Muscle of arm (tissue), 12 donors: Measurements from ENCODE around the gene TPPP2. TPM values are rescaled to one million over a fixed set of nuclear protein-coding genes. Genes with fewer than 3 reads are reported as not detected.
A peak's percentile ranks its signal among the peaks of the same experiment; 100 is the strongest.

Experiments used
- DNase-seq: peaks from one replicate; pipeline ENCODE4 v3.0.0-alpha.2; 2013
- polyA plus RNA-seq, 12 donors: library from polyadenylated mRNA; unstranded; fragments of 120-200 nt; gene quantifications; one replicate each; pipeline ENCODE4 v1.2.1, GENCODE V29; 2013; ENCODE audit not compliant: insufficient read length in 12 of 12

Gene TPPP2
- polyA plus RNA-seq, 12 donors: 0.34 to 0.78 (median 0.59) TPM; not detected in 2

DNA sequence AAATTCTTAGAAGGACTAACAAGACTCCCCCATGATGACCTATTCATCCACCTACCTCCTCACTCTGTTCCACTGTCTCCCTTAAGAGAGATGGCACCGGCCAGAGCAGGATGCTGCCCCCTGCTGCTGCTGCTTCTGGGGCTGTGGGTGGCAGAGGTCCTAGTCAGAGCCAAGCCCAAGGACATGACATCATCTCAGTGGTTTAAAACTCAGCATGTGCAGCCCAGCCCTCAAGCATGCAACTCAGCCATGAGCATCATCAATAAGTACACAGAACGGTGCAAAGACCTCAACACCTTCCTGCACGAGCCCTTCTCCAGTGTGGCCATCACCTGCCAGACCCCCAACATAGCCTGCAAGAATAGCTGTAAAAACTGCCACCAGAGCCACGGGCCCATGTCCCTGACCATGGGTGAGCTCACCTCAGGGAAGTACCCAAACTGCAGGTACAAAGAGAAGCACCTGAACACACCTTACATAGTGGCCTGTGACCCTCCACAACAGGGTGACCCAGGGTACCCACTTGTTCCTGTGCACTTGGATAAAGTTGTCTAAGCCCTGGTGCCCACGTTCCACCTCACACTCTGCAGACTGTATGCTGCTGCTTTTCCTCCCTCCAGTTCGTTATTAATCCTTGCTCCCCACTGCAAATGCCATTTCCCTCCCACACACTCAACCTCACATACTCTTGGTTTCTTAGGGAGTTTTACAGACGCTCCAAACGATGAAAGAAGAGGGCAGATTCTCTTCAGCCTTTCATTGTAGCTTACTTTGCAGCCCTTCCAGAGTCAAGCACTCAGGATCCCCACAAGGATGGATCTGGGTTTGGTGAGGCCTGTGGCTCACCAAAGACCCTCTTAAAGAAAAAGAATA is 28.0 kb downstream of the TPPP2 start, which contains the start of gene RNASE8:
TSS of gene RNASE8 (plus strand) at position 20 of the 873 bp plus-strand sequence. CDS start at position 91, 71 bp downstream.
- DNase-seq: no peak

- DNase-seq: no peak
Measured at GRCh38 chr14:21058903-21059302, 28.9 kb downstream of the TPPP2 start.

- no peak for DNase-seq
Measured at GRCh38 chr14:21059842-21060613, 30.0 kb downstream of the TPPP2 start.

DNA sequence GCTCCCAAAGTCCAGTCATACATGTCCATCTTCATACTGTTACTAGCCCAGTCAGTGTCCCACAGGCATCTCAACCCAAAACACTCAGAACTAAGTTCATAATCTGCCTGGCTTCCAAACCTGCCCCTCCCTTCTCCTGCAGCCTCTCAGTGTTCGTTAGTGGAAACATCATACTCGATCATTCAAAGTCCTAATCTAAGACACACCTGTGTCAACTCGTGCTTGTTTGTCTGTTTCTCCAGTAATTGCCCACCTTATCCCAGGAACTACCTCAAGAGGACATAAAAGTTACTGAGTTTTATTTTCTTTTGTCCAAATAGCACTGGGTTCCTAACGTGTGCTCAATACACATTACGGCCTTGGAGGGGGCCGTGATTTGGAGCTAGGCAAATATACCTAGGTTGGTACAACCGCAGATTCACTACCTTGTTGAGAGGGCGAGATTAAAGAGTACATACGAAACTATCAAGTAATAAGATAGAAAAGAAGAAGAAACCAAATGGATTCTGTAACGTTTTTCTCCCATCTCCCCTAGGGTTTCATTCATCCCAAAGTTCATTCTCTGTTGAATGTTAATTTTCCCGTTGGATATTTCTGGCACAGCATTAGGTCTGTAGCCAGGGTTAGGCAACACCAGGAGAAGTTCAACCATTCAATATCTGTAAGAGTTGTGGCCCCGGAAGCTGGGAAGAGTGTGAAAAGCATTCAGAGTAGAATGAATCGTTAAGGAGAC is 30.8 kb downstream of the TPPP2 start:
- DNase-seq: no peak

- no peak for DNase-seq
Measured at GRCh38 chr14:21061347-21061668, 31.3 kb downstream of the TPPP2 start.

DNA sequence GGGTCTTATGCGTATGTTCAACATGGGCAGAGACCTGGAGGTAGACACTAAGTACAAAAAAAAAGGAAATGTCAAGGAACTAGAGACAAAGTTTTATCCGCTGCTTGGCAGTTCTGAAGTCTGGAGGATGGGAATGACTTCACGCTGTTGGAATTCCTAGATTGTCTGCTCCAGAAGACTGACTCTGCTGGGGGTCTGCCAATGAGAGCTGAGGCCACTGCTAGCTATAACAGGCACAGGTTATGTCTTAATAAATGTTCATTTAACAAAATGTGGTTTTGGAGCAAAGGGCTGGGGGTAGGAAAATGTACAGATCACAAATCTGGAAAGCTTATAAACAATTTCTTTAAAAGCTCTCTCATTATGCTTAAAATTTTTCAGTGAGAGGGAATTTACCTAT is 33.5 kb downstream of the TPPP2 start:
- peak; percentile 30 for DNase-seq

GRCh38 chr14:21066882-21067502 is 37.0 kb downstream of the TPPP2 start:
- no peak for DNase-seq

- DNase-seq: peak; percentile 72
Measured at GRCh38 chr14:21068521-21069387, 38.7 kb downstream of the TPPP2 start.

- DNase-seq: peak; percentile 81
Measured at GRCh38 chr14:21069388-21070082, 39.5 kb downstream of the TPPP2 start.

GRCh38 chr14:21070083-21070609 is 40.1 kb downstream of the TPPP2 start, which contains the start of gene ARHGEF40:
TSS of gene ARHGEF40 (plus strand) at chr14:21070304. CDS start at chr14:21070397, 93 bp downstream.
- peak; percentile 66 for DNase-seq

DNA sequence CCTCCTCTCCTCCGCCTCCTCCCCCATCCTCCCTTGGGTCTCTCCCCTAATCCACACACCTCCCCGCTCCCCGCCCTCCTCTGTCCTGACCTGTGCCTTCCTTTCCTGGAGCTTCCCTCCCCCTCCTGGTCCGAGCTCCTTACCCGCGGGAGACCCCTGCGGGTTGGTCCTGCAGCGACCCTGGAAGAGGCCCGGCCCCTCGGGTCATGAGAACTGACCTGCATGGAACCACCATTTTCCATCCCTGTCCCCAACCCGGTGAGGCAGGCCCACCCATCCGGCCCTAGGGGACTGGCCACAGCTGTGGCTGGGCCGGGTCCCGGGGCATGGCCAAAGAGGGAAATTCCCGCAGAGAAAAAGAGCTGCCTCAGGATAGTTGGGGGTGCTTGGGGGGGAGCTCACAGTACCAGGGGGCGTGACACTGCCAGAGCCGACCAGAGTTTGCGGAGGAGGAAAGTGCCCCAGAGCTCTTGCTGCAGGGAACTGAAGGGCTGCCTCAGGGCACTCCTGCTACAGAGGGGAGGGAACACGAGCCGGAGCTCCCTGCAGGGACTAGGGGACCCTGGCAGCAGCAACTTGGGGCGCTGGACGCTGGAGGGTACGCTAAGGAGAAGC is 40.7 kb downstream of the TPPP2 start:
- peak; percentile 59 for DNase-seq

DNA sequence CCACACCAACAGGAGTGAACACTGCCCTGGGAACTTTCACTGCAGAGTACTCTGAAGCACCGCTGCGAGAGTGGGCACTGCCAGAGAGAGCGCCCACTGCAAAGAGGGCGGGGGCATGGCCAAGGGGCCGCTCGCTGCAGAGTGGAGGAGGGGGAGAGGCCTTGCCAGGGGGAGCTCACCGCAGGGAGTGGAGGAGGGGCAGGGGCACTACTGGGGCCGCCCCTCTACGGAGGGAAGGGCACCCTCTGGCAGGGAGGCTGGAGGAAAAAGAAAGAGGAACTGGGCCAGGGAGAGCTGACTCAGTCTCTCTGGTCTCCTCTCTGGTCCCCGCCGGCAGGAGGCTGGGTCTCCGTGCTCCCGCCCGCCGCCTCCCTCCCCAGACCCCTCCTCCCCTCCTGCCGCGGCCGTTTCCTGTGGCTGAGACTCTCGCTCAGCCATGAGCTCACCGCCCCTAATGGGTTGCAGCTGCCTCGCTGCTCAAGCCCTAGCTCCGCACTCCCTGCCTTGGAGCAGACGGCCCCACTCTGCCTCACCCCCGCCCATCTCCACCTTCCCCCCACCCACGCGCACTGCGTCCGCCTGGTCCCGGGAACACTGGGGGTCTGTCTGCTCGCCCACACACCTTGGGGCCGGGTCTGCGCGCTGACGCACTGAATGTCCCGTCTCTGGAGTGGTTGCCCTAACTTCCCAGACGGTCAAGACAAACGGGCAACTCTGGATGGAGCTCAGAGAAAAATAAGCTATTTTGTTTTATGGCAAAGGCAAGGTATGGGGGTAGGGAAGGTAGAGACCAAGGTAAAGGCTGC is 41.4 kb downstream of the TPPP2 start:
- peak; percentile 93 for DNase-seq

DNA sequence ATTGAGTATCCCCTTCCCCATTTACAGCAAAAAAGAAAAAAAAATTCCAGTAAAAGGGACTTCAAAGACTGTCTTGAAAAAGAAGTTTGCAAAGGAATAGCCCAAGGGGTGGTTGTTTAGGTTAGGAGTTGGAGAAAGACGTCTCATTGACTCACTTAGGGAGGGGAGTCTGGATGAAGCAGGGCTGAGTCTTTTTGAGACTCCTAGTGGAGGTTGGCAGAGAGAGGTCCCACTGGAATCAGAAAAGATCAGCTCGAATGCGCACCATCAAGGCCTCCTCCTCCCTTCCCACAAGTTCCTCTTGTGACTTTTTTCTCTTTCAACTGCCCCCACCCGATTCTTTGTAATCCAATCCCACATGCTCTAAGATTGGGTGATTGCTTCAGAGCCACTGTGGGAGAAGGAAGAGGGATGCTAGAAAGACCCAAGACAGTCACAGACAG is 42.0 kb downstream of the TPPP2 start:
- DNase-seq: peak; percentile 59

GRCh38 chr14:21072781-21073339 is 42.8 kb downstream of the TPPP2 start:
- DNase-seq: no peak

GRCh38 chr14:21073921-21074320 is 43.9 kb downstream of the TPPP2 start:
- DNase-seq: no peak

DNA sequence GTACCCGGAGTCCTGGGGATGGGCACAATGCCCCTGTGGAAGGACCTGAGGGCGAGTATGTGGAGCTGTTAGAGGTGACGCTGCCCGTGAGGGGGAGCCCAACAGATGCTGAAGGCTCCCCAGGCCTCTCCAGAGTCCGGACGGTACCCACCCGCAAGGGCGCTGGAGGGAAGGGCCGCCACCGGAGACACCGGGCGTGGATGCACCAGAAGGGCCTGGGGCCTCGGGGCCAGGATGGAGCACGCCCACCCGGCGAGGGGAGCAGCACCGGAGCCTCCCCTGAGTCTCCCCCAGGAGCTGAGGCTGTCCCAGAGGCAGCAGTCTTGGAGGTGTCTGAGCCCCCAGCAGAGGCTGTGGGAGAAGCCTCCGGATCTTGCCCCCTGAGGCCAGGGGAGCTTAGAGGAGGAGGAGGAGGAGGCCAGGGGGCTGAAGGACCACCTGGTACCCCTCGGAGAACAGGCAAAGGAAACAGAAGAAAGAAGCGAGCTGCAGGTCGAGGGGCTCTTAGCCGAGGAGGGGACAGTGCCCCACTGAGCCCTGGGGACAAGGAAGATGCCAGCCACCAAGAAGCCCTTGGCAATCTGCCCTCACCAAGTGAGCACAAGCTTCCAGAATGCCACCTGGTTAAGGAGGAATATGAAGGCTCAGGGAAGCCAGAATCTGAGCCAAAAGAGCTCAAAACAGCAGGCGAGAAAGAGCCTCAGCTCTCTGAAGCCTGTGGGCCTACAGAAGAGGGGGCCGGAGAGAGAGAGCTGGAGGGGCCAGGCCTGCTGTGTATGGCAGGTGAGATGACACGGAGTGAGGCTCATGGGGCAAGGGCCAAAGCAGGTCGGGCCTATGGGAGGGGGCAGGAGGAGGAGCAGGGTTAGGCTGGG is 44.6 kb downstream of the TPPP2 start:
- no peak for DNase-seq
